ENCODE measurements around the gene BOK. TPM values are rescaled to one million over a fixed set of nuclear protein-coding genes. Genes with fewer than 3 reads are reported as not detected.

Gene BOK
- total and polyA plus RNA-seq, 2 of the 13 experiments (the other 11 are each of a cell fraction or from before 2014, with no cell fraction given) = 35.5 to 39.2 TPM

DNA sequence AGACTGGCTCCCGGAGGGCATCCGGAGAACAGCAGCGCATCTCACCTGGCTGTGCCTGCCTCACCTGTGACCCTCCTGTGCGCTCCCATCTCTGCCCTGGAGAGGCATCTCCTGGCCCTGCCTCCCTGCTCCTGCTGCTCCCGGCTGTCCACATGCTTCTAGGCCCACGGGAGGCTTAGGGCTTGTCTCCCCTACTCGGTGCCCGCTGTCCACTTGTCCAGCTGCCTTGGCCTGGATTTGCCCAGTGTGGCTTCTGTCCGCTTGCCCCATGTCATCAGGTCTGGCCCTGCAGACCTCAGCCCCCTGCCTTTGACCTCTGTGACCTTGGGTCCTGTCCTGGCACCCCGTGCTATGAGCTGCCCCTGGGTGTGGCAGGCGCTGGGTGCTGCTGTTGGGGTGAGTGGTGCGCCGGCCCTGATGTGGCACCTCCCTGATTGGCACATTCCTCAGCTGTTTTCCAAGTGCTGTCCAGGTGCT is 4.5 kb downstream of the BOK start:
- no peak overlapping the region for H3K9ac ChIP-seq (ENCODE audit: insufficient read depth, low read depth, low read length)
- H3K79me2 ChIP-seq (ENCODE audit: insufficient read depth, low read length) = peaks cover 18% of the 10 kb centered on the region
- ChIA-PET POLR2A (interaction anchor here (0.6 to 1.7 kb wide), 2 partner anchors 33 to 35 kb away, joined by 3 to 4 read pairs; no protein-coding TSS in a partner anchor), CTCF (ENCODE audit: low intra/inter-chr PET ratio, low total read pairs) (no interaction called here)
- peaks cover 13 to 17% of the 10 kb centered on the region in 2 experiments; a peak in 4 of 5 replicates for H3K36me3 ChIP-seq (replicated peaks in 1 of 2; ENCODE audit: control insufficient read depth in 1 of 2, insufficient read depth in 2 of 2, low read length in 2 of 2)
- peaks cover 35% of the 10 kb centered on the region for H3K4me1 ChIP-seq (ENCODE audit: insufficient read depth, low read length)
- TF ChIP-seq, protein P1, sequence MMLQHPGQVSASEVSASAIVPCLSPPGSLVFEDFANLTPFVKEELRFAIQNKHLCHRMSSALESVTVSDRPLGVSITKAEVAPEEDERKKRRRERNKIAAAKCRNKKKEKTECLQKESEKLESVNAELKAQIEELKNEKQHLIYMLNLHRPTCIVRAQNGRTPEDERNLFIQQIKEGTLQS (CRISPR knock-in tag; IDR thresholded peaks at IDR 0.05) = no peak
- no peak for TF ChIP-seq ZNF432 (CRISPR knock-in tag; IDR thresholded peaks at IDR 0.05; ENCODE audit: borderline replicate concordance)
- no peak for TF ChIP-seq PHF5A (CRISPR knock-in tag; IDR thresholded peaks at IDR 0.05; ENCODE audit: low read depth, unreplicated experiment)
- TF ChIP-seq, protein P2, sequence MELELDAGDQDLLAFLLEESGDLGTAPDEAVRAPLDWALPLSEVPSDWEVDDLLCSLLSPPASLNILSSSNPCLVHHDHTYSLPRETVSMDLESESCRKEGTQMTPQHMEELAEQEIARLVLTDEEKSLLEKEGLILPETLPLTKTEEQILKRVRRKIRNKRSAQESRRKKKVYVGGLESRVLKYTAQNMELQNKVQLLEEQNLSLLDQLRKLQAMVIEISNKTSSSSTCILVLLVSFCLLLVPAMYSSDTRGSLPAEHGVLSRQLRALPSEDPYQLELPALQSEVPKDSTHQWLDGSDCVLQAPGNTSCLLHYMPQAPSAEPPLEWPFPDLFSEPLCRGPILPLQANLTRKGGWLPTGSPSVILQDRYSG (CRISPR knock-in tag; IDR thresholded peaks at IDR 0.05) = no peak
- TF ChIP-seq ZNF547 (CRISPR knock-in tag; IDR thresholded peaks at IDR 0.05) = no peak
- no peak for TF ChIP-seq ZNF558 (CRISPR knock-in tag; IDR thresholded peaks at IDR 0.05; ENCODE audit: borderline replicate concordance)
- TF ChIP-seq ZNF333 (CRISPR knock-in tag; IDR thresholded peaks at IDR 0.05; ENCODE audit: borderline replicate concordance) = no peak
- TF ChIP-seq HOXD1 (CRISPR knock-in tag; IDR thresholded peaks at IDR 0.05) = no peak
- no peak for TF ChIP-seq ZNF343 (CRISPR knock-in tag; IDR thresholded peaks at IDR 0.05)
- no peak for TF ChIP-seq ZNF367 (CRISPR knock-in tag; IDR thresholded peaks at IDR 0.05; ENCODE audit: borderline replicate concordance)
- no peak for TF ChIP-seq EED (CRISPR knock-in tag; IDR thresholded peaks at IDR 0.05)
- no peak for TF ChIP-seq TRIM24 (CRISPR knock-in tag; IDR thresholded peaks at IDR 0.05)
- peak; percentile 31 for TF ChIP-seq AGO2 (optimal IDR thresholded peaks at IDR 0.05; ENCODE audit: low read depth, low read length)
- TF ChIP-seq, protein P3, sequence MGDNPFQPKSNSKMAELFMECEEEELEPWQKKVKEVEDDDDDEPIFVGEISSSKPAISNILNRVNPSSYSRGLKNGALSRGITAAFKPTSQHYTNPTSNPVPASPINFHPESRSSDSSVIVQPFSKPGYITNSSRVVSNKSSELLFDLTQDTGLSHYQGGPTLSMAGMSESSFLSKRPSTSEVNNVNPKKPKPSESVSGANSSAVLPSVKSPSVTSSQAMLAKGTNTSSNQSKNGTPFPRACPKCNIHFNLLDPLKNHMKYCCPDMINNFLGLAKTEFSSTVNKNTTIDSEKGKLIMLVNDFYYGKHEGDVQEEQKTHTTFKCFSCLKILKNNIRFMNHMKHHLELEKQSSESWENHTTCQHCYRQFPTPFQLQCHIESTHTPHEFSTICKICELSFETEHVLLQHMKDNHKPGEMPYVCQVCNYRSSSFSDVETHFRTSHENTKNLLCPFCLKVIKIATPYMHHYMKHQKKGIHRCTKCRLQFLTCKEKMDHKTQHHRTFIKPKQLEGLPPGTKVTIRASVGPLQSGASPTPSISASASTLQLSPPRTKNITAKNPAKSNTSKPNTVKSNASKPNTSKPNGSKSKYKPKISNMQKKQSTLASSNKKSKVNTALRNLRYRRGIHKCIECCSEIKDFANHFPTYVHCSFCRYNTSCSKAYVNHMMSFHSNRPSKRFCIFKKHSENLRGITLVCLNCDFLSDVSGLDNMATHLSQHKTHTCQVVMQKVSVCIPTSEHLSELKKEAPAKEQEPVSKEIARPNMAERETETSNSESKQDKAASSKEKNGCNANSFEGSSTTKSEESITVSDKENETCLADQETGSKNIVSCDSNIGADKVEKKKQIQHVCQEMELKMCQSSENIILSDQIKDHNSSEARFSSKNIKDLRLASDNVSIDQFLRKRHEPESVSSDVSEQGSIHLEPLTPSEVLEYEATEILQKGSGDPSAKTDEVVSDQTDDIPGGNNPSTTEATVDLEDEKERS (CRISPR knock-in tag; IDR thresholded peaks at IDR 0.05) = no peak
- TF ChIP-seq NKX3-1 (CRISPR knock-in tag; IDR thresholded peaks at IDR 0.05) = no peak
- TF ChIP-seq CCAR2 (optimal IDR thresholded peaks at IDR 0.05; ENCODE audit: low read depth, low read length) = no peak
- TF ChIP-seq HCFC1 (IDR thresholded peaks at IDR 0.05; ENCODE audit: low read depth, low read length) = no peak
- TF ChIP-seq ZNF570 (CRISPR knock-in tag; IDR thresholded peaks at IDR 0.05; ENCODE audit: borderline replicate concordance) = no peak
- TF ChIP-seq RXRB (CRISPR knock-in tag; IDR thresholded peaks at IDR 0.05; ENCODE audit: borderline replicate concordance) = no peak
- TF ChIP-seq ZBTB3 (CRISPR knock-in tag; IDR thresholded peaks at IDR 0.05; ENCODE audit: borderline replicate concordance, low read depth) = no peak
- 0 out of 2 replicates have a peak, but pooled peaks have one; percentile 11 for TF ChIP-seq ZNF891 (CRISPR knock-in tag; IDR thresholded peaks at IDR 0.05)
- no peak for TF ChIP-seq MXI1 (IDR thresholded peaks at IDR 0.05; ENCODE audit: borderline replicate concordance, low read depth, low read length)
- 0 out of 2 replicates have a peak, but pooled peaks have one; percentile 47 for TF ChIP-seq HNRNPL (IDR thresholded peaks at IDR 0.05; ENCODE audit: low read depth, low read length)
- no peak for FAIRE-seq
- H3K4me2 ChIP-seq (ENCODE audit: low read depth, low read length) = no peak overlapping the region
- H3K27me3 ChIP-seq (ENCODE audit: control insufficient read depth in 1 of 2, insufficient read depth in 2 of 2, low read length in 2 of 2) = no peaks in the 10 kb centered on the region; a peak in 1 of 5 replicates
- ATAC-seq = no peak
- intact Hi-C loops (cut with micrococcal nuclease; ENCODE audit: unreplicated experiment) = no loop called here
- 92% methylated on average over 13 of the region's 13 CpGs for WGBS (ENCODE audit: low lambda C conversion rate)
- H4K20me1 ChIP-seq (ENCODE audit: insufficient read depth, low read length) = peaks cover 13% of the 10 kb centered on the region; the same call in 1 of the 2 replicates
- H3K9me3 ChIP-seq (ENCODE audit: low read length) = no peaks in the 10 kb centered on the region
- no TSS peak for BruUV-seq (replicated peaks)
- no peak overlapping the region for H2AFZ ChIP-seq (ENCODE audit: low read length)
- H3K27ac ChIP-seq (ENCODE audit: extremely low read length, insufficient read depth, low read length) = no peak overlapping the region
- DNase-seq (ENCODE audit: low spot score) = no peak
- in situ Hi-C loops (cut with HindIII; ENCODE audit: extremely low pct_ligation_motif_present, low pct_unique_long_range_greater_than_20kb) = no loop called here
- H3K4me3 ChIP-seq (replicated peaks in 1 of 3; ENCODE audit: insufficient read depth in 1 of 3, low read depth in 2 of 3, low read length in 3 of 3) = no peak overlapping the region
